H9 (cell line): ENCODE results near the gene FJX1. TPM values are rescaled to one million over a fixed set of nuclear protein-coding genes. Genes with fewer than 3 reads are reported as not detected.

ENCODE experiments used
- DNase-seq: peaks from one replicate; pipeline ENCODE4 v3.0.0-alpha.2; 2017
- H2AFZ ChIP-seq: one replicate; pipeline ENCODE4 v1.6.1; 2013; ENCODE audit warnings: mild to moderate bottlenecking, low read length, control low read depth, moderate library complexity
- H2AK5ac ChIP-seq: 2 replicates; pipeline ENCODE4 v1.6.1; 2013; ENCODE audit warnings: low read length, control low read depth, mixed read lengths; ENCODE audit not compliant: insufficient read length
- H2BK120ac ChIP-seq: one replicate; pipeline ENCODE4 v1.6.1; 2013; ENCODE audit warnings: low read depth, mild to moderate bottlenecking, low read length, control low read depth, inconsistent platforms; ENCODE audit not compliant: poor library complexity, severe bottlenecking
- H2BK12ac ChIP-seq: 2 replicates; pipeline ENCODE4 v1.6.1; 2013; ENCODE audit warnings: low read length, control low read depth, mixed read lengths, low read depth; ENCODE audit not compliant: insufficient read length
- H2BK15ac ChIP-seq: 2 replicates; pipeline ENCODE4 v1.6.1; 2013; ENCODE audit warnings: low read depth, low read length, control low read depth
- H2BK20ac ChIP-seq: one replicate; pipeline ENCODE4 v1.6.1; 2013; ENCODE audit warnings: low read depth, mild to moderate bottlenecking, low read length, control low read depth, inconsistent platforms; ENCODE audit not compliant: poor library complexity, severe bottlenecking
- H2BK5ac ChIP-seq: 2 replicates; pipeline ENCODE4 v1.6.1; 2013; ENCODE audit warnings: low read length, control low read depth, mixed read lengths; ENCODE audit not compliant: insufficient read length
- H3K14ac ChIP-seq: 2 replicates; pipeline ENCODE4 v1.6.1; 2013; ENCODE audit warnings: low read length, control low read depth; ENCODE audit not compliant: insufficient read depth
- H3K18ac ChIP-seq: 2 replicates; pipeline ENCODE4 v1.6.1; 2013; ENCODE audit warnings: low read depth, mild to moderate bottlenecking, mixed read lengths, low read length, control low read depth; ENCODE audit not compliant: insufficient read length
- H3K23ac ChIP-seq: 2 replicates; pipeline ENCODE4 v1.6.1; 2013; ENCODE audit warnings: low read length, control low read depth, mixed read lengths, low read depth; ENCODE audit not compliant: insufficient read length
- H3K23me2 ChIP-seq: 2 replicates; pipeline ENCODE4 v1.6.1; 2013; ENCODE audit warnings: low read depth, mild to moderate bottlenecking, mixed read lengths, low read length, control low read depth; ENCODE audit not compliant: insufficient read length, poor library complexity, severe bottlenecking
- H3K27ac ChIP-seq: 2 replicates; pipeline ENCODE4 v1.5.1; 2013; ENCODE audit warnings: low read length, control low read depth, mixed read lengths, low read depth; ENCODE audit not compliant: insufficient read length
- H3K27me3 ChIP-seq: 2 replicates; pipeline ENCODE4 v1.6.1; 2013; ENCODE audit warnings: low read length, control low read depth, inconsistent platforms; ENCODE audit not compliant: insufficient read depth
- H3K4ac ChIP-seq: 2 replicates; pipeline ENCODE4 v1.6.1; 2013; ENCODE audit warnings: low read depth, mild to moderate bottlenecking, control low read depth, inconsistent platforms, low read length, moderate library complexity
- H3K4me1 ChIP-seq: 2 replicates; pipeline ENCODE4 v1.6.1; 2013; ENCODE audit warnings: low read length, control low read depth, inconsistent platforms; ENCODE audit not compliant: insufficient read depth
- H3K4me2 ChIP-seq: 2 replicates; pipeline ENCODE4 v1.6.1; 2013; ENCODE audit warnings: low read length, control low read depth, mixed read lengths; ENCODE audit not compliant: insufficient read length, insufficient read depth
- H3K56ac ChIP-seq: 2 replicates; pipeline ENCODE4 v1.6.1; 2013; ENCODE audit warnings: low read depth, mild to moderate bottlenecking, mixed read lengths, low read length, control low read depth; ENCODE audit not compliant: insufficient read length
- H3K79me1 ChIP-seq: 2 replicates; pipeline ENCODE4 v1.6.1; 2013; ENCODE audit warnings: low read depth, mild to moderate bottlenecking, moderate library complexity, low read length, control low read depth, inconsistent platforms; ENCODE audit not compliant: insufficient read depth, poor library complexity, severe bottlenecking
- H3K79me2 ChIP-seq: 2 replicates; pipeline ENCODE4 v1.6.1; 2013; ENCODE audit warnings: low read length, control low read depth, inconsistent platforms; ENCODE audit not compliant: insufficient read depth
- H3K9ac ChIP-seq: 2 replicates; pipeline ENCODE4 v1.6.1; 2013; ENCODE audit warnings: low read length, control low read depth, mixed read lengths; ENCODE audit not compliant: insufficient read length; ENCODE audit errors: extremely low read depth
- H3K9me3 ChIP-seq: one replicate; pipeline ENCODE4 v1.6.1; 2013; ENCODE audit warnings: low read depth, low read length, inconsistent platforms; ENCODE audit not compliant: control insufficient read depth
- H3T11ph ChIP-seq: one replicate; pipeline ENCODE4 v1.6.1; 2013; ENCODE audit warnings: mild to moderate bottlenecking, low read length, control low read depth, inconsistent platforms
- H4K20me1 ChIP-seq: one replicate; pipeline ENCODE4 v1.6.1; 2013; ENCODE audit not compliant: control insufficient read depth, insufficient read length, insufficient read depth
- H4K5ac ChIP-seq: 2 replicates; pipeline ENCODE4 v1.6.1; 2013; ENCODE audit warnings: low read depth, mild to moderate bottlenecking, mixed read lengths, low read length, control low read depth; ENCODE audit not compliant: insufficient read length
- H4K8ac ChIP-seq: replicated peaks from 2 replicates; pipeline ENCODE4 v1.6.1; 2013; ENCODE audit warnings: low read length, control low read depth, mixed read lengths, low read depth; ENCODE audit not compliant: insufficient read length
- H4K91ac ChIP-seq: 2 replicates; pipeline ENCODE4 v1.6.1; 2013; ENCODE audit warnings: low read depth, mild to moderate bottlenecking, moderate library complexity, mixed read lengths, low read length, control low read depth; ENCODE audit not compliant: insufficient read length
- H3K27ac Mint-ChIP-seq, 3 experiments: 2 replicates in 2 of 3; 3 replicates in 1 of 3; pipeline ENCODE4 v1.8.0; 2020 to 2021; ENCODE audit warnings: mixed read lengths in 3 of 3, mild to moderate bottlenecking in 1 of 3, moderate library complexity in 1 of 3
- H3K27me3 Mint-ChIP-seq: 2 replicates; pipeline ENCODE4 v1.8.0; 2021; ENCODE audit warnings: low read depth, mild to moderate bottlenecking, moderate library complexity, mixed read lengths
- H3K36me3 Mint-ChIP-seq, 3 experiments: 2 replicates in 2 of 3; 3 replicates in 1 of 3; pipeline ENCODE4 v1.8.0; 2020 to 2021; ENCODE audit warnings: low read depth in 3 of 3, mixed read lengths in 3 of 3; ENCODE audit not compliant: insufficient read depth in 1 of 3
- H3K4me1 Mint-ChIP-seq, 2 experiments: 2 replicates each; pipeline ENCODE4 v1.8.0; 2020; ENCODE audit warnings: mixed read lengths in 2 of 2
- H3K4me3 Mint-ChIP-seq, 2 experiments: 2 replicates in 1 of 2; 3 replicates in 1 of 2; pipeline ENCODE4 v1.8.0; 2020 to 2021; ENCODE audit warnings: mild to moderate bottlenecking in 2 of 2, mixed read lengths in 2 of 2, moderate library complexity in 1 of 2
- H3K9me3 Mint-ChIP-seq, 2 experiments: 2 replicates in 1 of 2; 3 replicates in 1 of 2; pipeline ENCODE4 v1.8.0; 2020; ENCODE audit warnings: mild to moderate bottlenecking in 2 of 2, mixed read lengths in 2 of 2, moderate library complexity in 1 of 2
- WGBS: extraction: QIAGEN DNeasy Blood & Tissue Kit; methylation state at CpG from one replicate; pipeline ENCODE4 v1.1.7; 2013; ENCODE audit warnings: missing lambda C conversion rate, low lambda C conversion rate, mixed read lengths; ENCODE audit not compliant: insufficient read length; ENCODE audit errors: extremely low coverage; 5-methylcytosine and 5-hydroxymethylcytosine counted together
- total RNA-seq: library from RNA; stranded (reverse); gene quantifications from 2 replicates; pipeline ENCODE4 v1.2.1, GENCODE V29; 2021
- TF ChIP-seq, protein P1 (sequence below): fragments of 200-600 bp; sonication (generic); conservative IDR thresholded peaks from 3 replicates; pipeline ENCODE4 v1.8.0; 2021; ENCODE audit warnings: antibody characterized with exemption, mild to moderate bottlenecking

Gene FJX1
- total RNA-seq, 1 experiment from 2014 or later: 11.5 TPM

DNA sequence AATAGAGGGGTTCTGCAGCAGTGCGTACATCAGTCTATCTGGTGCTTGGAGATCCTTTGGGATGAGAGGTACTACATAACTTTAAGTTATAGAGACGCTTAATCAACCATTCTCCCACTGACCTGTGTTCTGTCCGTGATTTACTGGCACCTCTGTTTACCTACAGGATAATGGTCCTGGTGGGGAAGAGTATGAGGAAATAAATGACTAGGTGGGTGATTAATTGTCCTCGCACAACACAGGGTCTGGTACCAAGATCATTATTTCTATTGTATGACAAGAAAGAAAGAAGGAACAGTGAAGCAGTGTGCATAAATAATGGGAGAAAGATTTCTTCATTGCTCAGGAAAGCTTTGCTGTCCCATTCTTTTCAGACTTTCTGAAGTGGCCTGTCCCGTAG is 32.8 kb upstream of the FJX1 start:
- Histone ChIP-seq H3K4ac (no peak overlapping the region), H3K79me1 (no peaks in the 10 kb centered on the region), H4K8ac (no peak overlapping the region), H3K14ac (no peak overlapping the region), H3K4me2 (no peak overlapping the region), H3K27ac (no peak overlapping the region), H3K23ac (no peak overlapping the region), H3K18ac (no peak overlapping the region), H2BK20ac (no peak overlapping the region), H2BK15ac (no peak overlapping the region), H3T11ph (no peak overlapping the region), H2BK120ac (no peak overlapping the region), H3K23me2 (no peaks in the 10 kb centered on the region), H3K79me2 (no peaks in the 10 kb centered on the region), H3K27me3 (no peaks in the 10 kb centered on the region), H4K5ac (no peak overlapping the region), H3K4me1 (no peaks in the 10 kb centered on the region), H3K56ac (no peak overlapping the region), H4K91ac (no peak overlapping the region), H2BK12ac (no peak overlapping the region), H2AFZ (no peak overlapping the region), H2BK5ac (no peak overlapping the region), H2AK5ac (no peak overlapping the region), H3K9me3 (no peaks in the 10 kb centered on the region), H4K20me1 (no peaks in the 10 kb centered on the region), H3K9ac (no peak overlapping the region)
- Mint-ChIP-seq H3K27ac (no peak overlapping the region), H3K4me3 (no peak overlapping the region), H3K36me3 (no peaks in the 10 kb centered on the region), H3K4me1 (peaks cover 7% of the 10 kb centered on the region in 2 experiments; a peak in 3 of 4 replicates), H3K27me3 (peaks cover 11% of the 10 kb centered on the region), H3K9me3 (no peaks in the 10 kb centered on the region)
- WGBS: no CpG with 5 or more reads among the region's 5 CpGs
- DNase-seq: no peak
- TF ChIP-seq, protein P1, sequence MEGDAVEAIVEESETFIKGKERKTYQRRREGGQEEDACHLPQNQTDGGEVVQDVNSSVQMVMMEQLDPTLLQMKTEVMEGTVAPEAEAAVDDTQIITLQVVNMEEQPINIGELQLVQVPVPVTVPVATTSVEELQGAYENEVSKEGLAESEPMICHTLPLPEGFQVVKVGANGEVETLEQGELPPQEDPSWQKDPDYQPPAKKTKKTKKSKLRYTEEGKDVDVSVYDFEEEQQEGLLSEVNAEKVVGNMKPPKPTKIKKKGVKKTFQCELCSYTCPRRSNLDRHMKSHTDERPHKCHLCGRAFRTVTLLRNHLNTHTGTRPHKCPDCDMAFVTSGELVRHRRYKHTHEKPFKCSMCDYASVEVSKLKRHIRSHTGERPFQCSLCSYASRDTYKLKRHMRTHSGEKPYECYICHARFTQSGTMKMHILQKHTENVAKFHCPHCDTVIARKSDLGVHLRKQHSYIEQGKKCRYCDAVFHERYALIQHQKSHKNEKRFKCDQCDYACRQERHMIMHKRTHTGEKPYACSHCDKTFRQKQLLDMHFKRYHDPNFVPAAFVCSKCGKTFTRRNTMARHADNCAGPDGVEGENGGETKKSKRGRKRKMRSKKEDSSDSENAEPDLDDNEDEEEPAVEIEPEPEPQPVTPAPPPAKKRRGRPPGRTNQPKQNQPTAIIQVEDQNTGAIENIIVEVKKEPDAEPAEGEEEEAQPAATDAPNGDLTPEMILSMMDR: no peak
